CD14-positive monocyte (primary cell): ENCODE data around the gene NAA38. TPM values are rescaled to one million over a fixed set of nuclear protein-coding genes. Genes with fewer than 3 reads are reported as not detected.

Source experiments
- DNase-seq, 3 donors: peaks; one replicate each; pipeline ENCODE4 v3.0.0-alpha.2; 2011 to 2022
- H2AFZ ChIP-seq: 2 replicates; pipeline ENCODE4 v1.6.0; 2012; ENCODE audit warnings: mild to moderate bottlenecking, low read depth, low read length, inconsistent platforms; ENCODE audit not compliant: insufficient read depth, poor library complexity, severe bottlenecking
- H3K27ac ChIP-seq, 2 donors: 1 replicate in 1 of 2; 2 replicates in 1 of 2; pipeline ENCODE4 v1.5.1; 2012 to 2013; ENCODE audit warnings: low read length in 2 of 2, control low read depth in 1 of 2, inconsistent platforms in 1 of 2, low read depth in 1 of 2, mild to moderate bottlenecking in 1 of 2
- H3K27me3 ChIP-seq, 2 donors: one replicate each; pipeline versions ENCODE4 v1.6.0 to v1.6.1; 2011 to 2013; ENCODE audit warnings: low read length in 2 of 2; ENCODE audit not compliant: control insufficient read depth in 2 of 2, insufficient read depth in 2 of 2
- H3K36me3 ChIP-seq, 2 donors: replicated peaks in 1 of 2; 1 replicate in 1 of 2; 2 replicates in 1 of 2; pipeline versions ENCODE4 v1.5.1 to v1.6.1; 2012 to 2013; ENCODE audit warnings: low read length in 2 of 2, control low read depth in 1 of 2, inconsistent platforms in 1 of 2, mild to moderate bottlenecking in 1 of 2; ENCODE audit not compliant: insufficient read depth in 2 of 2, control insufficient read depth in 1 of 2
- H3K4me1 ChIP-seq, 2 donors: 1 replicate in 1 of 2; 2 replicates in 1 of 2; pipeline versions ENCODE4 v1.5.1 to v1.6.1; 2012 to 2013; ENCODE audit warnings: low read length in 2 of 2, control low read depth in 1 of 2, inconsistent platforms in 1 of 2, mild to moderate bottlenecking in 1 of 2, moderate library complexity in 1 of 2; ENCODE audit not compliant: insufficient read depth in 2 of 2, control insufficient read depth in 1 of 2
- H3K4me2 ChIP-seq: replicated peaks from 2 replicates; pipeline ENCODE3; 2012; ENCODE audit warnings: low read length, moderate library complexity, mild to moderate bottlenecking; ENCODE audit not compliant: poor library complexity, severe bottlenecking; ENCODE audit errors: extremely low read depth
- H3K4me3 ChIP-seq, 3 experiments: fragments of 200-600 bp in 1 of 3; sonication (generic) in 1 of 3; replicated peaks in 1 of 3; 1 replicate in 2 of 3; 2 replicates in 1 of 3; pipeline ENCODE4 v1.5.1; 2011 to 2013; ENCODE audit warnings: low read length in 3 of 3, mild to moderate bottlenecking in 3 of 3, control low read depth in 2 of 3, low read depth in 2 of 3, inconsistent platforms in 1 of 3, moderate library complexity in 1 of 3
- H3K79me2 ChIP-seq: 2 replicates; pipeline ENCODE4 v1.6.0; 2012; ENCODE audit warnings: mild to moderate bottlenecking, control low read depth, inconsistent platforms, low read length, moderate library complexity; ENCODE audit not compliant: insufficient read depth
- H3K9ac ChIP-seq: 2 replicates; pipeline ENCODE4 v1.6.0; 2017; ENCODE audit warnings: low read length, mild to moderate bottlenecking; ENCODE audit not compliant: insufficient read depth, poor library complexity, severe bottlenecking
- H3K9me3 ChIP-seq, 2 donors: replicated peaks in 1 of 2; 1 replicate in 1 of 2; 2 replicates in 1 of 2; pipeline versions ENCODE4 v1.5.1 to v1.6.1; 2012 to 2013; ENCODE audit warnings: low read length in 2 of 2, control low read depth in 1 of 2; ENCODE audit not compliant: control insufficient read depth in 1 of 2, insufficient read depth in 1 of 2
- H4K20me1 ChIP-seq: 2 replicates; pipeline ENCODE4 v1.6.0; 2012; ENCODE audit warnings: mild to moderate bottlenecking, low read length, control low read depth, moderate library complexity; ENCODE audit not compliant: insufficient read depth
- H3K27ac Mint-ChIP-seq, 7 donors: one replicate each; pipeline ENCODE4 v1.8.0; 2020; ENCODE audit warnings: mild to moderate bottlenecking in 7 of 7, mixed read lengths in 7 of 7, moderate library complexity in 6 of 7, inconsistent platforms in 2 of 7
- H3K27me3 Mint-ChIP-seq, 3 donors: one replicate each; pipeline ENCODE4 v1.8.0; 2021 to 2022; ENCODE audit warnings: low read depth in 3 of 3, mild to moderate bottlenecking in 3 of 3, mixed read lengths in 3 of 3, moderate library complexity in 3 of 3, inconsistent platforms in 1 of 3
- H3K36me3 Mint-ChIP-seq, 2 donors: one replicate each; pipeline ENCODE4 v1.8.0; 2020; ENCODE audit warnings: mixed read lengths in 2 of 2, inconsistent platforms in 1 of 2, mild to moderate bottlenecking in 1 of 2
- H3K4me1 Mint-ChIP-seq: one replicate; pipeline ENCODE4 v1.8.0; 2020; ENCODE audit warnings: mild to moderate bottlenecking, mixed read lengths
- H3K4me3 Mint-ChIP-seq, 2 donors: one replicate each; pipeline ENCODE4 v1.8.0; 2020; ENCODE audit warnings: mild to moderate bottlenecking in 2 of 2, mixed read lengths in 2 of 2, moderate library complexity in 1 of 2
- H3K9me3 Mint-ChIP-seq, 7 donors: one replicate each; pipeline ENCODE4 v1.8.0; 2020 to 2022; ENCODE audit warnings: mixed read lengths in 7 of 7, mild to moderate bottlenecking in 6 of 7, moderate library complexity in 6 of 7, inconsistent platforms in 2 of 7
- CTCF ChIP-seq: fragments of 200-600 bp; IDR thresholded peaks from one replicate; pipeline ENCODE4 v1.8.0; 2022; ENCODE audit warnings: antibody characterized with exemption, mild to moderate bottlenecking
- WGBS: methylation state at CpG from one replicate; pipeline ENCODE4 v1.1.5; 2013; ENCODE audit warnings: missing lambda C conversion rate; ENCODE audit not compliant: insufficient coverage; 5-methylcytosine and 5-hydroxymethylcytosine counted together
- intact Hi-C, 2 donors: fragments of 100-400 bp; cut with micrococcal nuclease; formaldehyde crosslinking; loops; one replicate each; pipeline versions ENCODE4 v1.15.0 to v1.15.1; 2023
- polyA minus RNA-seq: library from RNA; depleted of rRNA, polyadenylated mRNA; stranded (reverse); fragments of >200 nt; gene quantifications from 2 replicates; pipeline ENCODE4 v1.2.3, GENCODE V29; 2012
- polyA plus RNA-seq, 3 donors: library from polyadenylated mRNA; depleted of rRNA in 1 of 3; unstranded in 2 of 3; stranded (reverse) in 1 of 3; fragments of 300-500 nt in 2 of 3; fragments of >200 nt in 1 of 3; fragmentation: Illumina TruSeq in 2 of 3; gene quantifications; 1 replicate in 2 of 3; 2 replicates in 1 of 3; pipeline ENCODE4 v1.2.3, GENCODE V29; 2012 to 2021
- total RNA-seq, 12 experiments: library from RNA in 1 of 12; stranded (reverse) in 1 of 12; fragments of 120-200 nt in 1 of 12; gene quantifications; one replicate each; pipeline ENCODE4 v1.2.4 and lab custom pipeline; 2013 to 2026; ENCODE audit warnings: mixed read lengths in 6 of 12, inconsistent platforms in 1 of 12

NAA38 gene
- total RNA-seq (2013): 72.2 TPM
- polyA plus RNA-seq (100 to 1,000 TPM in 2 of 3 donors, 10 to 100 TPM in 1; 63.8 to 197 (median 148) TPM), polyA minus RNA-seq (50.8 and 89.9 TPM in 2 replicates), total RNA-seq (lab: John Stamatoyannopoulos, UW) (1.8 to 17.5 (median 13.7) reads per million in 11 experiments)

DNA sequence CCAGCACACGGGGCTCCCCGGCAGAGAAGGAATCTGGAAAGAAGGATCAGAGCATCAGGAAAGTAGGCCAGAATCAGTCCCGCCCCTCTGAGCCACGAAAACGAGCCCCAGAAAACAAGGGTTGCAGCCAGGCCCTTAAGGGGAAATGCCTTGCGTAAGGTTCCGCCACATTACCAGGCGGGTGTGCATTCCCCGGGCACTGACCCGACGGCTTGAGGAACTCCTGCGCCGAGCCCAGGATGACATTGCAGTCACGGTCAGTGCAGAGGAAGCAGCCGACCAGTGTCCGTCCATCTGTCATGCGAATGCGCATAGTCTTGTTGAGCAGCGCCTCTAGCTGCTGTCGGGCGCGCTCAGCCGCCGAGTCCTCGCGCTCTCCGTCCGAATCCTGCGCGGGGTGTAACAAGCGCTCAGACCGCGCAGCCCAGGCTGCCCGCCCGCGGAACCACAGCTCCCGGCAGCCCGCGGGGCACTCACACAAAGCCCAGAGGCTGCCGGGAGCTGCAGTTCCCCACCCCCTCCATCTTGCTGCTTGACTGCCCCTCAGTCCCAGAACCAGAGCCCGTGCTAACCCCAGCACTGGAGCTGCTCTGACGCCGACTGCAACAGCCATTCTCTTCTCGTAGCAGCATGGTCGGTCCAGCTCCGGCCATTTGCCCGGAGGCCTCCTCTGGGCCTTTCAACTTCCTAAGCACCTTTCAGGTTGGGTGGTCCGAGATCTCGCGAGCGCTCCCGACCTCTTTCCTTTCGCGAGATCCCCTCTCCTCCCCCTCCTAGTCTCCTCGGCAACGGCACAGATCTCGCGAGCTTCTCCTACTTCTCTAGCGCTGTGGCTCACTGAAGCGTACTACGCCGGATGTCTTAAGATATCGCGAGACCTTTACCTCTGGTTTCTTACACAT is at the start of gene NAA38:
NAA38 (minus strand) TSS at position 749 of the 902 bp plus-strand sequence; CDS start at position 653, 96 bp downstream.
- Mint-ChIP-seq H3K27ac (no peak within 1 kb of the TSS), H3K4me1 (peaks cover under 1% of the 10 kb centered on the region), H3K4me3 (no peak within 1 kb of the TSS), H3K27me3 (peaks cover 0 to 4% (median 2%) of the 10 kb centered on the region in 3 donors), H3K36me3 (peaks cover 31 to 51% of the 10 kb centered on the region in 2 donors), H3K9me3 (no peaks in the 10 kb centered on the region)
- no peak for TF ChIP-seq CTCF
- intact Hi-C loops: loop anchor here (2.0 kb wide), 3 partner anchors 14 to 34 kb away; partner anchors contain the start of gene KDM6B (in 1 of the 2)
- peak within 1 kb of the TSS; percentile 98 for H3K4me2 ChIP-seq
- H3K36me3 ChIP-seq: peaks cover 22 to 57% of the 10 kb centered on the region in 2 donors
- no peaks in the 10 kb centered on the region for H3K9me3 ChIP-seq
- H3K4me1 ChIP-seq: peaks cover 38 to 49% of the 10 kb centered on the region in 2 donors
- peaks cover 46% of the 10 kb centered on the region for H4K20me1 ChIP-seq
- DNase-seq: peak; percentile 97 to 99 (median 98)
- H3K27ac ChIP-seq: peak within 1 kb of the TSS; percentile 94 to 95
- H3K79me2 ChIP-seq: peaks cover 45% of the 10 kb centered on the region
- H3K4me3 ChIP-seq: peak within 1 kb of the TSS; percentile 67 to 95 (median 74)
- H3K27me3 ChIP-seq: no peaks in the 10 kb centered on the region
- H2AFZ ChIP-seq: peak within 1 kb of the TSS; percentile 85
- under 1% methylated on average over 64 of the region's 64 CpGs for WGBS
- peak within 1 kb of the TSS; percentile 84 for H3K9ac ChIP-seq
